EL (cell line): ENCODE results near the gene EWSR1.
A peak's percentile ranks its signal among the peaks of the same experiment; 100 is the strongest.

Source experiments
- DNase-seq: peaks from one replicate; pipeline ENCODE4 v3.0.0-alpha.2; 2016

EWSR1 gene

GRCh38 chr22:29269731-29270474 lies 1.8 kb downstream of the EWSR1 start:
- peak; percentile 26 for DNase-seq

- peak; percentile 68 for DNase-seq
Measured at GRCh38 chr22:29270475-29271271, 2.6 kb downstream of the EWSR1 start.

GRCh38 chr22:29272624-29273023 lies 4.6 kb downstream of the EWSR1 start:
- DNase-seq = no peak

GRCh38 chr22:29275167-29275566 lies 7.1 kb downstream of the EWSR1 start:
- no peak for DNase-seq

GRCh38 chr22:29275819-29276565 lies 7.9 kb downstream of the EWSR1 start:
- no peak for DNase-seq

GRCh38 chr22:29277927-29278326 lies 9.9 kb downstream of the EWSR1 start:
- DNase-seq = no peak

GRCh38 chr22:29284196-29284595 lies 16.1 kb downstream of the EWSR1 start:
- DNase-seq = no peak

- no peak for DNase-seq
Measured at GRCh38 chr22:29288837-29289236, 20.8 kb downstream of the EWSR1 start.

- DNase-seq = no peak
Measured at GRCh38 chr22:29290061-29290460, 22.0 kb downstream of the EWSR1 start.

- no peak for DNase-seq
Measured at GRCh38 chr22:29291215-29291614, 23.1 kb downstream of the EWSR1 start.

- no peak for DNase-seq
Measured at GRCh38 chr22:29292379-29292778, 24.3 kb downstream of the EWSR1 start.

- DNase-seq = no peak
Measured at GRCh38 chr22:29298641-29299040, 30.6 kb downstream of the EWSR1 start.

- DNase-seq = no peak
Measured at GRCh38 chr22:29299136-29299900, 31.2 kb downstream of the EWSR1 start.

GRCh38 chr22:29300467-29300806 lies 32.4 kb downstream of the EWSR1 start:
- DNase-seq = no peak

- no peak for DNase-seq
Measured at GRCh38 chr22:29300807-29301601, 32.9 kb downstream of the EWSR1 start.

- DNase-seq = no peak
Measured at GRCh38 chr22:29301716-29302401, 33.8 kb downstream of the EWSR1 start.

- no peak for DNase-seq
Measured at GRCh38 chr22:29302402-29302680, 34.3 kb downstream of the EWSR1 start.

GRCh38 chr22:29302681-29303465 lies 34.8 kb downstream of the EWSR1 start:
- DNase-seq = no peak

GRCh38 chr22:29305836-29306174 lies 37.7 kb downstream of the EWSR1 start:
- no peak for DNase-seq

- peak; percentile 83 for DNase-seq
Measured at GRCh38 chr22:29306175-29306834, 38.2 kb downstream of the EWSR1 start, which contains the start of gene GAS2L1. Gene GAS2L1 (plus strand): TSS chr22:29306650. CDS start chr22:29308106, 1,456 bp downstream.
